ENCODE results near the gene CARMIL1. TPM values are rescaled to one million over a fixed set of nuclear protein-coding genes. Genes with fewer than 3 reads are reported as not detected.
"Not testable (repeated sequence)": the region's sequence is repeated elsewhere in the genome, so short reads cannot be mapped to it uniquely, and the experiment has no call there.

Gene CARMIL1
- total and polyA plus RNA-seq, 3 experiments from 2014 or later: 1.8 to 2.9 TPM; not detected in 1

DNA sequence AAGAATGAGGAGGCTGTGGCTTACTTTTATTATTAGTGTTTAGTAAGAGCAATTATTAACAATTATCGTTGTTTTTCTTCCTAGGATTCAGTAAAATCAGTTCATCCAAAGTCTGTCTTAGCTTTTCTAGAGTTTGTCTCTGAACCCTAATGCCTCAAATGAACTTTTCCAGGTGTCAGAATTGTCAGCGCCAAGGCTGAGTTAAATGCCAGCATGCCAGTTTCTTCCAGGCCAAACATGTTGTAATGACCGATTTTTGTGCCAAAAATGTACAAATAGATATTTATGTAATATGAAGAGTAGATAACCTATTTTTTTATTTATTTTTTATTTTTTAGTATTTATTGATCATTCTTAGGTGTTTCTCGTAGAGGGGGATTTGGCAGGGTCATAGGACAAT lies 306.1 kb downstream of the CARMIL1 start:
- H3K27me3 ChIP-seq (ENCODE audit: insufficient read depth, low read length, poor library complexity, severe bottlenecking): no peaks in the 10 kb centered on the region
- H3K27ac Mint-ChIP-seq: no peak overlapping the region
- H3K9me3 Mint-ChIP-seq: peaks cover 0 to 1% (median 0%) of the 10 kb centered on the region in 5 donors
- ChIA-PET POLR2A (no interaction called here), CTCF (no interaction called here)
- no peak overlapping the region for H3K4me3 ChIP-seq (ENCODE audit: low read length)
- no peaks in the 10 kb centered on the region for H3K36me3 ChIP-seq (ENCODE audit: insufficient read depth, low read length)
- peaks cover 1 to 4% (median 3%) of the 10 kb centered on the region in 3 donors for H3K36me3 Mint-ChIP-seq
- H3K4me1 Mint-ChIP-seq: peaks cover 2 to 3% (median 3%) of the 10 kb centered on the region in 3 donors
- no peak overlapping the region for H3K4me3 Mint-ChIP-seq
- no peak for DNase-seq
- no peaks in the 10 kb centered on the region for H3K9me3 ChIP-seq (ENCODE audit: low read length)
- H3K27ac ChIP-seq (ENCODE audit: low read depth, low read length): no peak overlapping the region
- H3K27me3 Mint-ChIP-seq: peaks cover 0 to 1% of the 10 kb centered on the region in 2 donors
- H3K4me1 ChIP-seq (ENCODE audit: insufficient read depth, low read length): no peaks in the 10 kb centered on the region

DNA sequence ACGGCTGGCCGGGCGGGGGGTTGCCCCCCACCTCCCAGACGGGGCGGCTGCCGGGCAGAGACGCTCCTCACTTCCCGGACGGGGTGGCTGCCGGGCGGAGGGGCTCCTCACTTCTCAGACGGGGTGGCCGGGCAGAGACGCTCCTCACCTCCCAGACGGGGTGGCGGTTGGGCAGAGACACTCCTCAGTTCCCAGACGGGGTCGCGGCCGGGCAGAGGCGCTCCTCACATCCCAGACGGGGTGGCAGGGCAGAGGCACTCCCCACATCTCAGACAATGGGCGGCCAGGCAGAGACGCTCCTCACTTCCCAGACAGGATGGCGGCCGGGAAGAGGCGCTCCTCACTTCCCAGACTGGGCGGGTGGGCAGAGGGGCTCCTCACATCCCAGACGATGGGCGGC lies 306.9 kb downstream of the CARMIL1 start:
- H3K36me3 ChIP-seq (ENCODE audit: insufficient read depth, low read length); H3K4me1 Mint-ChIP-seq; H3K36me3 Mint-ChIP-seq; H3K27me3 ChIP-seq (ENCODE audit: insufficient read depth, low read length, poor library complexity, severe bottlenecking); H3K27me3 Mint-ChIP-seq; H3K4me3 Mint-ChIP-seq; POLR2A ChIA-PET; H3K9me3 ChIP-seq (ENCODE audit: low read length); CTCF ChIA-PET; H3K27ac Mint-ChIP-seq; H3K9me3 Mint-ChIP-seq; H3K27ac ChIP-seq (ENCODE audit: low read depth, low read length); H3K4me1 ChIP-seq (ENCODE audit: insufficient read depth, low read length); H3K4me3 ChIP-seq (ENCODE audit: low read length); DNase-seq: not testable (repeated sequence)

DNA sequence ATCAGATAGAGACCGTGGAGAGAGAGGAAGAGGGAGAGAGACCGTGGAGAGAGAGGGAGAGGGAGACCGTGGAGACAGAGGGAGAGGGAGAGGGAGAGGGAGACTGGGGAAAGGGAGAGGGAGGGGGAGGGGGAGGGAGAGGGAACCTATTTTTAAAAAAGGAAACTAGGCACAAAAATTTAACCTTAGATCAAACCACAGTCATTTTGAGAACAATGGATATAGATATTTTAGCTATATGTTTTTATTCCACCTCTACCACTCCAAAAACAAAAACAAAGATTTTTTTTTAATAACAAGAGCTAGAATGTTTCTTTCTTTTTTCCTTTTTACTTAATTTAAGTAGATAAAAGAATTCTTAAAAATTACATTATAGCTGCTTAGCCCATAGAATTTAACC lies 307.8 kb downstream of the CARMIL1 start:
- Mint-ChIP-seq H3K9me3 (peaks cover 0 to 1% (median 0%) of the 10 kb centered on the region in 5 donors), H3K4me1 (no peaks in the 10 kb centered on the region), H3K27ac (no peak overlapping the region), H3K27me3 (peaks cover 0 to 1% of the 10 kb centered on the region in 2 donors), H3K4me3 (no peak overlapping the region), H3K36me3 (peaks cover 1 to 4% (median 3%) of the 10 kb centered on the region in 3 donors)
- Histone ChIP-seq H3K9me3 (ENCODE audit: low read length) (no peaks in the 10 kb centered on the region), H3K27ac (ENCODE audit: low read depth, low read length) (no peak overlapping the region), H3K27me3 (ENCODE audit: insufficient read depth, low read length, poor library complexity, severe bottlenecking) (no peaks in the 10 kb centered on the region), H3K36me3 (ENCODE audit: insufficient read depth, low read length) (no peaks in the 10 kb centered on the region), H3K4me3 (ENCODE audit: low read length) (no peak overlapping the region), H3K4me1 (ENCODE audit: insufficient read depth, low read length) (no peaks in the 10 kb centered on the region)
- CTCF ChIA-PET: no interaction called here
- no peak for DNase-seq
- POLR2A ChIA-PET: interaction anchor here (0.9 kb wide), 1 partner anchor 218 kb away, joined by 11 read pairs; no protein-coding TSS in a partner anchor

DNA sequence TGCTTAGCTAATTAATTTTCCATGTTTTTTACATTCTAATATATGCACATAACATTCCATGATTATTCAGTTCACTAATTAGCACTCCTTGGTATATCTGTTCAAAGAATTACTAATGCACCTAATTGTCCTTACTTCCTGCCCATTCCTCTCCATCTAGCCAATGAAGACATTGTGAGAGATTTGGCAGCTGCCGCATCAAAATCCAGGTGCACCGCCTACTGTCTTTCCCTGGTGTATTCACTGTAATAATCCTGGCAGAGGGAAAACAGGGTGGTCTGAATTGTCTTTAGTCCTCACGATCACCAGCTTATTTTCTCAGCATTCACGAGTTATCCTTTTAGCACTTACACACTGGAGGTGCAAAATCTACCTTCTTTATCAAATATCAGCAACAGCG lies 311.8 kb downstream of the CARMIL1 start:
- Histone ChIP-seq H3K9me3 (ENCODE audit: low read length) (no peaks in the 10 kb centered on the region), H3K27ac (ENCODE audit: low read depth, low read length) (no peak overlapping the region), H3K27me3 (ENCODE audit: insufficient read depth, low read length, poor library complexity, severe bottlenecking) (no peaks in the 10 kb centered on the region), H3K36me3 (ENCODE audit: insufficient read depth, low read length) (no peaks in the 10 kb centered on the region), H3K4me1 (ENCODE audit: insufficient read depth, low read length) (no peaks in the 10 kb centered on the region), H3K4me3 (ENCODE audit: low read length) (no peak overlapping the region)
- peaks cover 0 to 5% (median 3%) of the 10 kb centered on the region in 3 donors for H3K36me3 Mint-ChIP-seq
- H3K27me3 Mint-ChIP-seq: peaks cover 0 to 3% of the 10 kb centered on the region in 2 donors
- no peak for DNase-seq
- ChIA-PET POLR2A (no interaction called here), CTCF (interaction anchor here (1.0 to 3.3 kb wide), 2 partner anchors 11 to 325 kb away, joined by 5 to 9 read pairs; no protein-coding TSS in a partner anchor)
- H3K27ac Mint-ChIP-seq: no peak overlapping the region
- H3K9me3 Mint-ChIP-seq: no peaks in the 10 kb centered on the region
- H3K4me3 Mint-ChIP-seq: no peak overlapping the region
- no peaks in the 10 kb centered on the region for H3K4me1 Mint-ChIP-seq

DNA sequence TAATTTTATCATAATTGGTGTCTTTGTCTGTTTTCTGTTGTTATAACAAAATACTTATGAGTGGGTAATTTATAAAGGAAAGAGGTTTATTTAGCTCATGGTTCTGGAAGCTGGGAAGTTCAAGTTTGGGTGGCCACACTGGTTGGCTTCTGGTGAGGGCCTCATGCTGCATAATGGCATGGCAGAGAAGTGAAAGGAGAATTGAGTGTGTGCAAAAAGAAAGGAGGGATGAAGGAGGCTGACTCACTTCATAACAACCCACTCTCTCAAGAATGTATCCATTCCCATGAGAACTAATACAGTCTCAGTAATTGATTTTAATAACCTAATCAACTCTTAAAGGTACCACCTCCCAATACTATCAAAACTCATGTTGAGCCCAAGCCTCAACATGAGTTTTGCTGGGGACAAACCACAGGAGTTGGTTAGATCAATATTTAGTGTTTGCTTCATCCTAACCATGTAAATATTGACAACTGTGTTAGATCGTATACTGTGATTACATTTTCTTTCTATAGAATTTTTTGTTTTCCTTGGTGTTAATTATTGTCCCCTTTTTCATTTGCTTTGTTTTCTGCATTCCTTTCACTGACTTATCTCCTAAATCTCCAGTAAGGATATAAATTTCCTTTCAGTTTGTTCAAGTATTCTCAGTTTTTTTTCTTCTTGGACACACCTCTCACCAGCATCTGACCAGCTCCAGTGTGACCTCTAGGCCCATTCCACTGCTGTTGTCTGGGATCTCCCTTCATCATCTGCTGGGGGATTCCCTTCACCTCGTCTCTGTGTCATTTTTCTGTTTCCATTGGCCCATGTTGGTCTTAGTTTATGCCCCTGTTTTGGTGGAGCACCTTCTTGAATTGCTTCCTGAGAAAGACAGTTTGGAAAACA lies 318.0 kb downstream of the CARMIL1 start:
- POLR2A ChIA-PET: no interaction called here
- no peaks in the 10 kb centered on the region for H3K36me3 ChIP-seq (ENCODE audit: insufficient read depth, low read length)
- no peak overlapping the region for H3K4me3 ChIP-seq (ENCODE audit: low read length)
- CTCF ChIA-PET: no interaction called here
- no peaks in the 10 kb centered on the region for H3K27me3 ChIP-seq (ENCODE audit: insufficient read depth, low read length, poor library complexity, severe bottlenecking)
- Mint-ChIP-seq H3K36me3 (peaks cover 0 to 14% (median 14%) of the 10 kb centered on the region in 3 donors), H3K27ac (peak overlapping the region in 2 of 8 donors; percentile 28 to 64), H3K4me3 (no peak overlapping the region), H3K4me1 (no peaks in the 10 kb centered on the region), H3K9me3 (no peaks in the 10 kb centered on the region), H3K27me3 (peaks cover 0 to 12% of the 10 kb centered on the region in 2 donors)
- no peak for DNase-seq
- H3K9me3 ChIP-seq (ENCODE audit: low read length): no peaks in the 10 kb centered on the region
- H3K27ac ChIP-seq (ENCODE audit: low read depth, low read length): no peak overlapping the region
- H3K4me1 ChIP-seq (ENCODE audit: insufficient read depth, low read length): no peaks in the 10 kb centered on the region

DNA sequence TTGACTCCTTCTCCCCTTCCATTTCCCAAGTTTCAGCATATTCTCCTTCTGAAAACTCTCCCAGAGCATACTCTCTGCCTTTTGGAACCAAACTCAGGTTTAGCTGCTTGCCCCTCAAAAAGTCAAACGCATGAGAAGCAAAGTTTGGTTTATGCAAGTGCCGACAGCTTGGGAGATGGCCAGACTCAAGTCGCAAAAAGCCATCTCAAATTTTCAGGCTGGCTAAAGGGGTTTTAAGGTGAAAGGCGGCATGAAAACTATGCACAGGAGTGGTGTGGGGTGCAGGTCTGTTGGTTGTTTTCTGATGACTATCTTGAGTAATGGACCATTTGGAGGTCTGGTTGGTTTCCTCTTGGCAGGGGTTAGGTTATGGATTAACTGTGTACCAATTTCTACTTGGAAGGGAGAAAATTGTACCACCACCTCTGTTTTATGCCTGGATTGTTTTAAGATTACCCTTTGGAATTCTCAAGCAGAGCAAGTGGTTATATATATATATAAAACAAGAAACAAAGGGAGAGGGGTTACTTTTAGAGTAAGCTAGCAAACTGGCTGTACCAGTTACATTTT lies 320.4 kb downstream of the CARMIL1 start:
- Histone ChIP-seq H3K27me3 (ENCODE audit: insufficient read depth, low read length, poor library complexity, severe bottlenecking) (no peaks in the 10 kb centered on the region), H3K9me3 (ENCODE audit: low read length) (no peaks in the 10 kb centered on the region), H3K27ac (ENCODE audit: low read depth, low read length) (no peak overlapping the region), H3K4me1 (ENCODE audit: insufficient read depth, low read length) (no peaks in the 10 kb centered on the region), H3K4me3 (ENCODE audit: low read length) (no peak overlapping the region), H3K36me3 (ENCODE audit: insufficient read depth, low read length) (no peaks in the 10 kb centered on the region)
- Mint-ChIP-seq H3K27ac (no peak overlapping the region), H3K27me3 (peaks cover 0 to 9% of the 10 kb centered on the region in 2 donors), H3K4me1 (no peaks in the 10 kb centered on the region), H3K9me3 (no peaks in the 10 kb centered on the region), H3K36me3 (peaks cover 0 to 14% (median 12%) of the 10 kb centered on the region in 3 donors), H3K4me3 (no peak overlapping the region)
- POLR2A ChIA-PET: no interaction called here
- no peak for DNase-seq
- CTCF ChIA-PET: interaction anchor here (1.1 to 2.7 kb wide), 3 partner anchors 330 to 376 kb away, joined by 3 to 7 read pairs (median 4); no protein-coding TSS in a partner anchor

DNA sequence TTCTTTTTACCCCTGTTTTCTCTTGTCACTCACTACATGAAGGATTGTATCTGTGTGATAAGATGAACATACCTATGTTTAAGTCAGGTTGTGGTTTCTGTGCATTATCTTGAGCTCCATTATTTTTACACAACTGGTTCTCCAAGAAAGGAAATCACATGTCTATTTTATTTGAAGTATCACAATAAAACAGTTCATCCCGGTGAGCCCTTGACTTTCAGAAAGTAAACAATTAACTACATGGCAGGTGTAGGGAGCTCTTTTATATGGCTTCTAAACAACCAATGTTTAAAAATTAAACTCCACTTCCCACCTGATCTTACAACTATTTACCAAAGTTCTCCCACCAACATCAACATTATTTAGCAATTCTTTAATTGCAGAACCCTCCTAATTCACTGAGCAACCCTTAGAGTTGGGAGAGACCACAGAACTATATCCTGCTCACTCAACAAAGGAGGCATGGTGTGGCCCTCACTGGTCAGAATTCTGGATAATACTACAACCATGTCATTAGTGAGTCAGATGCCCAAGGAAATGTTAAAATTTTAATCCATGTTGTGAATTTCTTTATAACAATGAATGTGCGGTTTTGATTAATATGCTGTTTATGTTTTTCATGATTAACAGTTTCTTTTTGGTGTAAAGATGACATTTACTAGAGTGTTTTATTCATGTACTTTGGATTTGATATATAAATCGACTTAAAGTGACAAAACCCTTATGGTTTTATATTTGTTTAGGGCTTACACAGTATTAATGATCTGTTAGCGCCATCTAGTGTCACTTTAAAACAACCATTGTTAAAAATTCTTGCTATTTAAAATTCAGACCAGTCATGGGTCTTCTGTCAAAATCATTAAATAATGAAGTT lies 322.9 kb downstream of the CARMIL1 start:
- no peak overlapping the region for H3K4me3 Mint-ChIP-seq
- POLR2A ChIA-PET: no interaction called here
- H3K36me3 ChIP-seq (ENCODE audit: insufficient read depth, low read length): no peaks in the 10 kb centered on the region
- H3K4me1 ChIP-seq (ENCODE audit: insufficient read depth, low read length): no peaks in the 10 kb centered on the region
- H3K9me3 ChIP-seq (ENCODE audit: low read length): no peaks in the 10 kb centered on the region
- no peaks in the 10 kb centered on the region for H3K9me3 Mint-ChIP-seq
- CTCF ChIA-PET: interaction anchor here (0.6 to 3.1 kb wide), 6 partner anchors 10 to 379 kb away, joined by 3 to 11 read pairs (median 8); partner anchors contain the start of gene CARMIL1
- no peak overlapping the region for H3K27ac ChIP-seq (ENCODE audit: low read depth, low read length)
- H3K36me3 Mint-ChIP-seq: peaks cover 0 to 14% (median 8%) of the 10 kb centered on the region in 3 donors
- no peaks in the 10 kb centered on the region for H3K27me3 ChIP-seq (ENCODE audit: insufficient read depth, low read length, poor library complexity, severe bottlenecking)
- H3K4me3 ChIP-seq (ENCODE audit: low read length): no peak overlapping the region
- peak in 2 of 5 donors; percentile 7 to 17 for DNase-seq
- no peaks in the 10 kb centered on the region for H3K4me1 Mint-ChIP-seq
- peaks cover 0 to 9% of the 10 kb centered on the region in 2 donors for H3K27me3 Mint-ChIP-seq
- H3K27ac Mint-ChIP-seq: no peak overlapping the region
